ENCODE data around the gene RPS6KA5. TPM values are rescaled to one million over a fixed set of nuclear protein-coding genes. Genes with fewer than 3 reads are reported as not detected.

The RPS6KA5 gene
- total RNA-seq, 1 donor from 2014 or later = 1.0 TPM

- Mint-ChIP-seq H3K27me3 (ENCODE audit: low read depth, unreplicated experiment) (no peaks in the 10 kb centered on the region), H3K36me3 (ENCODE audit: low read depth, unreplicated experiment) (no peaks in the 10 kb centered on the region), H3K9me3 (ENCODE audit: unreplicated experiment) (no peaks in the 10 kb centered on the region), H3K4me1 (ENCODE audit: low read depth, unreplicated experiment) (peaks cover 10% of the 10 kb centered on the region), H3K27ac (ENCODE audit: unreplicated experiment) (no peak overlapping the region), H3K4me3 (ENCODE audit: unreplicated experiment) (no peak overlapping the region)
- TF ChIP-seq CTCF (IDR thresholded peaks at IDR 0.05; ENCODE audit: insufficient read depth, low read depth, low read length) (no peak), EZH2 (IDR thresholded peaks at IDR 0.05; ENCODE audit: insufficient read depth, low read length) (no peak)
- H3K27ac ChIP-seq (ENCODE audit: low read depth, low read length) = no peak overlapping the region
- FAIRE-seq (no peak), DNase-seq (ENCODE audit: low read depth) (no peak)
- H3K9me3 ChIP-seq (ENCODE audit: insufficient read depth, low read depth, low read length) = no peaks in the 10 kb centered on the region
- no peaks in the 10 kb centered on the region for H3K27me3 ChIP-seq (ENCODE audit: insufficient read depth, low read length)
- H2AFZ ChIP-seq (ENCODE audit: low read depth, low read length) = no peak overlapping the region
- no peak overlapping the region for H3K9ac ChIP-seq (ENCODE audit: low read length)
- H4K20me1 ChIP-seq (ENCODE audit: insufficient read depth, low read length) = no peaks in the 10 kb centered on the region
- no peaks in the 10 kb centered on the region for H3K36me3 ChIP-seq (ENCODE audit: insufficient read depth, low read length)
- no peaks in the 10 kb centered on the region for H3K79me2 ChIP-seq (ENCODE audit: insufficient read depth, low read length)
- H3K4me3 ChIP-seq (ENCODE audit: insufficient read depth, low read depth, low read length) = no peak overlapping the region
- peaks cover 6% of the 10 kb centered on the region for H3K4me1 ChIP-seq (ENCODE audit: insufficient read depth, low read length)
- H3K4me2 ChIP-seq (ENCODE audit: low read length) = no peak overlapping the region
Observed at GRCh38 chr14:90867501-90867900, 192.9 kb downstream of the RPS6KA5 start.

GRCh38 chr14:90866833-90867232, 193.6 kb downstream of the RPS6KA5 start:
- no peak overlapping the region for H3K4me3 ChIP-seq (ENCODE audit: insufficient read depth, low read depth, low read length)
- no peak for FAIRE-seq

More at GRCh38 chr14:90866833-90867232, 193.6 kb downstream of the RPS6KA5 start:
- no peaks in the 10 kb centered on the region for H3K36me3 ChIP-seq (ENCODE audit: insufficient read depth, low read length)
- Mint-ChIP-seq H3K27me3 (ENCODE audit: low read depth, unreplicated experiment) (no peaks in the 10 kb centered on the region), H3K36me3 (ENCODE audit: low read depth, unreplicated experiment) (no peaks in the 10 kb centered on the region), H3K9me3 (ENCODE audit: unreplicated experiment) (no peaks in the 10 kb centered on the region), H3K4me3 (ENCODE audit: unreplicated experiment) (no peak overlapping the region), H3K27ac (ENCODE audit: unreplicated experiment) (no peak overlapping the region), H3K4me1 (ENCODE audit: low read depth, unreplicated experiment) (peaks cover 8% of the 10 kb centered on the region)
- no peaks in the 10 kb centered on the region for H3K79me2 ChIP-seq (ENCODE audit: insufficient read depth, low read length)
- H3K9ac ChIP-seq (ENCODE audit: low read length) = no peak overlapping the region
- H3K4me2 ChIP-seq (ENCODE audit: low read length) = no peak overlapping the region
- H4K20me1 ChIP-seq (ENCODE audit: insufficient read depth, low read length) = no peaks in the 10 kb centered on the region
- TF ChIP-seq CTCF (IDR thresholded peaks at IDR 0.05; ENCODE audit: insufficient read depth, low read depth, low read length) (no peak), EZH2 (IDR thresholded peaks at IDR 0.05; ENCODE audit: insufficient read depth, low read length) (no peak)
- H3K9me3 ChIP-seq (ENCODE audit: insufficient read depth, low read depth, low read length) = no peaks in the 10 kb centered on the region
- H3K27me3 ChIP-seq (ENCODE audit: insufficient read depth, low read length) = no peaks in the 10 kb centered on the region
- H3K27ac ChIP-seq (ENCODE audit: low read depth, low read length) = no peak overlapping the region
- no peak overlapping the region for H2AFZ ChIP-seq (ENCODE audit: low read depth, low read length)
- H3K4me1 ChIP-seq (ENCODE audit: insufficient read depth, low read length) = peaks cover 4% of the 10 kb centered on the region
- DNase-seq (ENCODE audit: low read depth) = no peak

Measured in astrocyte (in vitro differentiated cells and primary cell).